HG03575 (cell line): ENCODE results near the gene NBPF11.
"Not testable (repeated sequence)": the region's sequence is repeated elsewhere in the genome, so short reads cannot be mapped to it uniquely, and the experiment has no call there.

Experiments used
- ATAC-seq: cut with Tn5 transposase; IDR thresholded peaks from one replicate; pipeline ENCODE4 v1.9.1; 2021; ENCODE audit not compliant: unreplicated experiment, insufficient number of reproducible peaks, low FRiP score; ENCODE audit errors: extremely low read depth

Gene NBPF11

GRCh38 chr1:148151371-148151819 is 686 bp downstream of the NBPF11 start:
- not testable (repeated sequence) for ATAC-seq

DNA sequence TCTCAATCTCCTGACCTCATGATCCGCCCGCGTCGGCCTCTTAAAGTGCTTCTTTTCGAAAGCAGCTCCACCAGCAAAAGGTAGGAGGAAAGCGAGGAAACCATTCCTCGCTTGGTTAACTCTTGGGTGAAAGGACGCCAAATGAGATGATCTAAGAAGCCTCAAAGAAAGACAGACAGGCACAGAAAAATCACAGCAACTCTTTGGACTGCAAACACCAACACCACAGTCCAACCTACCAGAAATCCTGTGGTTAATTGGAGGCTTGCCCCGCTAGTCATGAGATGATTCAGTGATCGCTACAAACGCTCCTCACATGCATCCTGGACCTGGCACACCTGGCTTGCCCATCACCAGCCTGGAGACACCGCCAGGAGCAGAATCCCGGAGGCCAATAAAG is 1.1 kb downstream of the NBPF11 start:
- ATAC-seq, result not testable (repeated sequence)

GRCh38 chr1:148150014-148150413 is 2.1 kb downstream of the NBPF11 start:
- not testable (repeated sequence) for ATAC-seq

- ATAC-seq, result not testable (repeated sequence)
Measured at GRCh38 chr1:148149050-148149815, 2.8 kb downstream of the NBPF11 start.

DNA sequence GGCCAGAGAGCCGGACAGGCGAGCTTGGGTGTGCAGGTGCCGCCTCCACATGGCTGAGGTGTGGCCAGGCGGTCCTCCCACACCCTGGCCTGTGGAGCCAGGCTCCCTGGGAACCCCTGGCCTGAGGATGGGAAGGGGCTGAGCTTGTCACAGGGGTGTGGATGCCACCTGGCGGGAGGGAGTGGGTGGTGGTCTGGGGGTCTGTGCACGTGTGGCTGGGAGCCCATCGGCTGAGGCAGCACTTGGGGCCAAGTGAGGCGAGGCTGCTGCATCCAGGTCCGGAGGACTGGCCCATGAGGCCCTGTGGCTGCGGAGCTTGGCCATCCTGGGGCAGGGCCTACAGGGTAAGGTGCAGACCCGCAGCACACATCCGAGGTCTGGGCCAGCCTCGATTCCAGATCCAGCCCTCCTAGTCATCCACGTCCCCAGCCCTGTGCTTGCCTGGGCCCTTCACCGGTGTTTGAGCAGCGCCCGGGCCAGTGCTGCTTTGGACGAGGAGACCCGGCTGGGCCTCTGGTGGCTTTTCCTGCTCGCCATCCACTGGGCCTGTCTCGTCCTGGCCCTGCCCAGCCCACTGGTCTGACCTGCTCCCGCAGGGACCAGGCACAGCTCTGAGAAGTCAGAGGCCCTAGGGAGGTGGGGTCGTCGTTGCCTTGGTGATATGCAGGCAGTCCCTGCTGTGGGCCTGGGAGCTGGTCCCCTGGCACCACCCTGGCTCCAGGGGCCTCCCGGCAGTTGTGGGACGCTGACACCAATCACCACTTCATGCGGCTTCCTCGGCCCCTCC is 4.8 kb downstream of the NBPF11 start:
- not testable (repeated sequence) for ATAC-seq

DNA sequence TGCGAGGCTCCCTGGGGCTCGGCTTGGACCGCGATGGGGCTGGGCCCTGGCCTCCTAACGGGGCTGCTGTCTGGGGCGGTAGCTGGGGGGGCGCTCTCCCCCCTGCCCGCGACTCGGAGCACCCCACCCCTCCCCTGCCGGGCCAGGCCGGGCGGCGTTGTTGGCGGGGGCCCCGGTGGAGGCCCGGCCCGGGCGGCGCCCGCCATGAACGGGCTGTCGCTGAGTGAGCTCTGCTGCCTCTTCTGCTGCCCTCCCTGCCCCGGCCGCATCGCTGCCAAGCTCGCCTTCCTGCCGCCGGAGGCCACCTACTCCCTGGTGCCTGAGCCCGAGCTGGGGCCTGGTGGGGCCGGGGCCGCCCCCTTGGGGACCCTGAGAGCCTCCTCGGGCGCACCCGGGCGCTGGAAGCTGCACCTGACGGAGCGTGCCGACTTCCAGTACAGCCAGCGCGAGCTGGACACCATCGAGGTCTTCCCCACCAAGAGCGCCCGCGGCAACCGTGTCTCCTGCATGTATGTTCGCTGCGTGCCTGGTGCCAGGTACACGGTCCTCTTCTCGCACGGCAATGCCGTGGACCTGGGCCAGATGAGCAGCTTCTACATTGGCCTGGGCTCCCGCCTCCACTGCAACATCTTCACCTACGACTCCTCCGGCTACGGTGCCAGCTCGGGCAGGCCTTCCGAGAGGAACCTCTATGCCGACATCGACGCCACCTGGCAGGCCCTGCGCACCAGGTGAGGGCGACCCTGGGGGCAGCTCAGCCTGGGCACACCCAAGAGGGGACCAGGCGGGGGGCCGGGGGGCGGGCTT is 5.7 kb downstream of the NBPF11 start:
- not testable (repeated sequence) for ATAC-seq

GRCh38 chr1:148143223-148143622 is 8.9 kb downstream of the NBPF11 start:
- ATAC-seq, result not testable (repeated sequence)

DNA sequence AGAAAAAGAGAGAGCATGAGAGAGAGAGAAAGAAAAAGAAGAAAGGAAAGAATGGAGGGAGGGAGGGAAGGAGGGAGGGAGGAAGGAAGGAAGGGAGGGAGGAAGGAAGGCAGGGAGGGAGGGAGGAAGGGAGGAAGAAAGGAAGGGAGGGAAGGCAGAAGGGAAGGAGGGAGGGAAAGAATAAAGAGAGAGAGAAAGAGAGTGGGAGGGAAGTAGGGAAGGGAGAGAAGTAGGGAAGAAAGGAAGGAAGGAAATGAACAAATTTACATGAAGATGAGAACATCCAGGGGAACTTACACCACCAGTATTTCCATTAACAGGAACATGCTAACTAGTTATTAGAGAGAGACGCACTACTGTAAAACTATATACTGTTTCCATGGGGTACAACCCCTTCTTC is 10.1 kb downstream of the NBPF11 start:
- not testable (repeated sequence) for ATAC-seq

DNA sequence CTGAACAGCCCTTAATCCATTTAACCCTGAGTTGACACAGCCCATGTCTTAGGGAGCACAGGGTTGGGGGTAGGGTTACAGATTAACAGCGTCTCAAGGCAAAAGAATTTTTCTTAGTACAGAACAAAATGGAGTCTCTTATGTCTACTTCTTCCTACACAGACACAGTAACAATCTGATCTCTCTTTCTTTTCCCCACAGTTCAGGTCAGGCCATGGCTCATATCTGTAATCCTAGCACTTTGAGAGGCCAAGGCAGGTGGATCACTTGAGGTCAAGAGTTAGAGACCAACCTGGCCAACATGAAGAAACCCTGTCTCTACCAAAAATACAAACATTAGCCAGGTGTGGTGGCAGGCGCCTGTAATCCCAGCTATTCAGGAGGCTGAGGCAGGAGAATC is 13.5 kb downstream of the NBPF11 start:
- not testable (repeated sequence) for ATAC-seq

- ATAC-seq, result not testable (repeated sequence)
Measured at GRCh38 chr1:148122341-148122740, 29.7 kb downstream of the NBPF11 start.

- not testable (repeated sequence) for ATAC-seq
Measured at GRCh38 chr1:148120395-148120794, 31.7 kb downstream of the NBPF11 start.

DNA sequence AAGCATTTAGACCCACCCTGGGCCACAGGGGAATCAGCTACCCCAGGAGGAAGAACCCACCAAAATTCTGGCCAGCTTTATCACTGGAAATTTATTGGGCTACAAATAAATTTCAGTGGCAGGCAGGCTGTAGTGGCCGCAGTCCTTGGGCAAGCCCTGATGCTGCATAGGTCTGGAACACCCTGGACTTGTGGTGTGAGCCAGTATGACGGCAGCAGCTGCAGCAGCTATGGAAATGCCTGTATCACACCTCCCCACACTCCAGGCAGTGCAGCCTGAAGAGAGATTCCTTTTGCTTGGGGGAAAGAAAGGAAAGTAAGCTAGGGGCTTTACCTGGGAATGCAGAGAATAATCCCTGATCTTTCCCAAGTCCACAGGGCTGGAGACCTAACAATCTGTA is 56.3 kb downstream of the NBPF11 start:
- ATAC-seq, result not testable (repeated sequence)

DNA sequence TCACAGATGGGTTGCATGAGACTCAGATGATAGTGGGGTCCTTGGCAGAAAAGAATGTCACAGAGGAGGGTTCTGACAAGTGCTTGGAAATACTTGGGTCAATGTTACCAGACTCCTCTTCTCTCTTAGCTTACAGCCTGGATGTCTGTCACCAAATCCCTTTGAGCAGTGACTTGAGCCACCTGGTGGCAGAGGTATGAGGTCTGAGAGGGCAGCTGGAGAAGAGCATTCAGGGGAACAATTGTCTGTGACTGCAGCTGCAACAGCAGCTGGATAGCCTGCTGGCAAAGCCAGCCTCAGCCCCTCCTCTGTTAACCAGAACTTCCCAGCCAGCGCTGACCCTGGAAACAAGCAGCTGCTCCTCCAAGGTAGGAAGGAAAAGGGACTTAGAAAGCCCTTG is 65.9 kb downstream of the NBPF11 start:
- not testable (repeated sequence) for ATAC-seq

- not testable (repeated sequence) for ATAC-seq
Measured at GRCh38 chr1:148081205-148081604, 70.9 kb downstream of the NBPF11 start.

DNA sequence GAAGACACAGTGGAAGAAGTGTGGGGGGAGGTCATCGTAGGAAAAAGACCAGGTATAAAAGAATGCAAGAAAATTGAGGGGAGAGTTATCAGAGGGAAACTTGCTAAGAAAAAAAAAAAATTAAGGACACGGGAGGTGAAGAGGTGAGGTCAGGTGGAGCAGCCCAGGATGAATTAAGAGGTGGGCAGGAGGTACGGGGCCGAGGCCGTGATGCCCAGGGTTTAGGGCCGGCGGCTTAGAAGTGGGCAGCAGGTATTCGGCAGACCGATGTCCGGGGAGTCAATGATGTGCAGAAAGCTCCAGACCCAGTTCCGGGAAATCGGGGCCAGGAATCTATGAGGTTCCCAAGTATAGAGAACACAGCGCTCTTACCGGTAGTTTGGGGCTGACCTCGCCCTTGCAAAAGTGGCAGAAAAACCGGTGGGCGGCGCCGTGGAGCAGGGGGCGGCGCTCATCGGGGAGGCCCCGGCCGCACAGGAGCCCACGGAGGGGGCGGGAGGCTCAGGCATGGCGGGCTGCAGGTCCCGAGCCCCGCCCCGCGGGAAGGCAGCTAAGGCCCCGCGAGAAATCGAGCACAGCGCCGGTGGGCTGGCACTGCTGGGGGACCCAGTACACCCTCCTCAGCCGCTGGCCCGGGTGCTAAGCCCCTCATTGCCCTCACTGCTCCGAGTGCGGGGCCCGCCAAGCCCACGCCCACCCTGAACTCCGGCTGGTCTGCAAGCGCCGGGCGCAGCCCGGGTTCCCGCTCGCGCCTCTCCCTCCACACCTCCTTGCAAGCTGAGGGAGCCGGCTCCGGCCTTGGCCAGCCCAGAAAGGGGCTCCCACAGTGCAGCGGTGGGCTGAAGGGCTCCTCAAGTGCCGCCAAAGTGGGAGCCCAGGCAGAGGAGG is 73.2 kb downstream of the NBPF11 start:
- ATAC-seq, result not testable (repeated sequence)

- not testable (repeated sequence) for ATAC-seq
Measured at GRCh38 chr1:148078090-148078489, 74.0 kb downstream of the NBPF11 start.

DNA sequence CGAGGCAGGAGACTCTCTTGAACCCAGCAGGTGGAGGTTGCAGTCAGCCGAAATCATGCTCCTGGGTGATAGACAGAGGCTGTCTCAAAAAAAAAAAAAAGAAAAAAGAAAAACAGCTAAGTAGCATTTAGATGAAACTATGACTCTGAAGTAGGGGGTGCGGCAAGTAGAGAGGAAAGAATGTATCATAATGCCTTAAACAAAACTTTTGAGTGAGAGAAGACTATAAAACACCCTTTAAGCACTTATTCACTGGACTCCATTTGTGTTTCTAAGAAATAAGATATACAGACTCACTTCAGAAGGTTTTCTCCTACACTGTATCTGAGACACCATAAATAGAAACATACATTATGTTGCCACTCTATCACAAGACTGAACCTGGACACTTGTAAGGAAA is 74.6 kb downstream of the NBPF11 start:
- ATAC-seq, result not testable (repeated sequence)

DNA sequence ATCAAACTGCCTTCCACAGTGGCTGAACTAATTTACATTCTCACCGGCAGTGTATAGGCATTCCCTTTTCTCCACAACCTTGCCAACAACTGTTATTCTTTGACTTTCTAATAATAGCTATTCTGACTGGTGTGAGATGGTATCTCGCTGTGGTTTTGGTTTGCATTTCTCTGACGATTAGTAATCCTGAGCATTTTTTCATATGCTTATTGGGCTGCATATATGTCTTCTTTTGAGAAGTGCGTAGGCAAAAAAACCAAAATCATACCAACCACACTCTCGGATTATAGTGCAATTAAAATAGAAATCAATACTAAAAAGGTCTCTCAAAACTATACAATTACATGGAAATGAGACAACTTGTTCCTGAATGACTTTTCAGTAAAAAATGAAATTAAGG is 78.7 kb downstream of the NBPF11 start:
- ATAC-seq, result not testable (repeated sequence)
